PC-9 (cell line): ENCODE measurements around the gene NYAP2. TPM values are rescaled to one million over a fixed set of nuclear protein-coding genes. Genes with fewer than 3 reads are reported as not detected.

Experiments used
- BruUV-seq: library from RNA; stranded (reverse); fragments of 400-500 nt; replicated peaks from 2 replicates; lab custom pipeline; 2021; lab: Mats Ljungman, UMichigan
- CTCF ChIA-PET: fragments of 300-600 bp; sonication (Branson Sonifier 250); formaldehyde crosslinking; loops from one replicate; lab custom pipeline; 2022; ENCODE audit warnings: antibody characterized with exemption; lab: Charles Lee
- POLR2A ChIA-PET: fragments of 300-600 bp; sonication (Branson Sonifier 250); formaldehyde crosslinking; loops from one replicate; lab custom pipeline; 2022; ENCODE audit warnings: antibody characterized with exemption; ENCODE audit not compliant: unreplicated experiment; lab: Charles Lee
- DNase-seq, 2 experiments: peaks; one replicate each; pipeline versions ENCODE4 v3.0.0 to v3.0.0-alpha.2; 2015 to 2022; ENCODE audit warnings: mixed read lengths in 1 of 2
- H2AFZ ChIP-seq: fragments of 200-600 bp; sonication (generic); 2 replicates; pipeline ENCODE4 v1.8.1; 2017; ENCODE audit warnings: antibody characterized with exemption
- H3F3A ChIP-seq: fragments of 200-600 bp; sonication (generic); 2 replicates; pipeline ENCODE4 v1.8.1; 2017; ENCODE audit warnings: antibody characterized with exemption, mild to moderate bottlenecking, low read depth; ENCODE audit not compliant: insufficient read depth
- H3K27ac ChIP-seq: fragments of 200-600 bp; sonication (generic); 2 replicates; pipeline ENCODE4 v1.6.1; 2016; ENCODE audit warnings: mixed run types
- H3K27me3 ChIP-seq: fragments of 200-600 bp; sonication (generic); 2 replicates; pipeline ENCODE4 v1.6.1; 2016; ENCODE audit warnings: low read depth, mixed run types; ENCODE audit not compliant: insufficient read depth
- H3K36me3 ChIP-seq: fragments of 200-600 bp; sonication (generic); 2 replicates; pipeline ENCODE4 v1.6.1; 2016; ENCODE audit warnings: low read depth, mixed run types
- H3K4me1 ChIP-seq: fragments of 200-600 bp; sonication (generic); replicated peaks from 2 replicates; pipeline ENCODE4 v1.6.1; 2016; ENCODE audit warnings: mixed run types; ENCODE audit not compliant: insufficient read depth
- H3K4me2 ChIP-seq: fragments of 200-600 bp; sonication (generic); 2 replicates; pipeline ENCODE4 v1.6.1; 2017; ENCODE audit warnings: mixed run types
- H3K4me3 ChIP-seq: fragments of 200-600 bp; sonication (generic); 2 replicates; pipeline ENCODE4 v1.6.1; 2016; ENCODE audit warnings: mixed run types
- H3K79me2 ChIP-seq: fragments of 200-600 bp; sonication (generic); 2 replicates; pipeline ENCODE4 v1.6.1; 2017; ENCODE audit warnings: low read depth, mixed run types
- H3K9me2 ChIP-seq: fragments of 200-600 bp; sonication (generic); 2 replicates; pipeline ENCODE4 v1.8.1; 2017; ENCODE audit warnings: mild to moderate bottlenecking; ENCODE audit not compliant: insufficient read depth
- H3K9me3 ChIP-seq: fragments of 200-600 bp; sonication (generic); 2 replicates; pipeline ENCODE4 v1.8.1; 2016; ENCODE audit warnings: low read depth; ENCODE audit not compliant: insufficient read depth
- H4K20me1 ChIP-seq: fragments of 200-600 bp; sonication (generic); 2 replicates; pipeline ENCODE4 v1.8.1; 2017; ENCODE audit not compliant: insufficient read depth
- CTCF ChIP-seq: fragments of 200-600 bp; sonication (generic); conservative IDR thresholded peaks from 2 replicates; pipeline ENCODE4 v1.6.1; 2017; ENCODE audit warnings: mixed run types, antibody characterized with exemption, mild to moderate bottlenecking, moderate library complexity
- EZH2 ChIP-seq: fragments of 200-600 bp; sonication (generic); IDR thresholded peaks from 2 replicates; pipeline ENCODE4 v1.8.0; 2017; ENCODE audit warnings: antibody characterized with exemption, low read depth
- intact Hi-C: fragments of 100-400 bp; cut with micrococcal nuclease; formaldehyde crosslinking; loops from one replicate; pipeline ENCODE4 v1.10.0; 2022; ENCODE audit not compliant: unreplicated experiment
- total RNA-seq: library from RNA; stranded (reverse); gene quantifications from 2 replicates; pipeline ENCODE4 v1.2.3, GENCODE V29; 2021

The NYAP2 gene
- total RNA-seq, 1 experiment from 2014 or later: 0.65 TPM

- peaks cover 10% of the 10 kb centered on the region; the same call in 1 of the 2 replicates for H3K9me2 ChIP-seq
- no peaks in the 10 kb centered on the region for H3K4me1 ChIP-seq
- CTCF ChIA-PET: no interaction called here
- BruUV-seq: no TSS peak
- intact Hi-C loops: no loop called here
- H3K4me3 ChIP-seq: no peak overlapping the region
- H3F3A ChIP-seq: no peaks in the 10 kb centered on the region
- POLR2A ChIA-PET: no interaction called here
- TF ChIP-seq CTCF: no peak
- no peak for TF ChIP-seq EZH2
- no peaks in the 10 kb centered on the region for H4K20me1 ChIP-seq
- no peak overlapping the region for H3K27ac ChIP-seq
- no peak overlapping the region for H2AFZ ChIP-seq
- H3K79me2 ChIP-seq: no peaks in the 10 kb centered on the region
- H3K4me2 ChIP-seq: no peak overlapping the region
- H3K27me3 ChIP-seq: no peaks in the 10 kb centered on the region
- H3K9me3 ChIP-seq: no peaks in the 10 kb centered on the region
- DNase-seq: no peak
- H3K36me3 ChIP-seq: no peaks in the 10 kb centered on the region
Observed at GRCh38 chr2:225694664-225695063, 295.2 kb downstream of the NYAP2 start.

- POLR2A ChIA-PET: no interaction called here
- no peaks in the 10 kb centered on the region for H3K79me2 ChIP-seq
- BruUV-seq: no TSS peak
Observed at GRCh38 chr2:225697936-225698335, 298.4 kb downstream of the NYAP2 start.

More at GRCh38 chr2:225697936-225698335, 298.4 kb downstream of the NYAP2 start:
- peaks cover 10% of the 10 kb centered on the region; the same call in 1 of the 2 replicates for H3K9me2 ChIP-seq
- TF ChIP-seq CTCF: no peak
- no peak for TF ChIP-seq EZH2
- CTCF ChIA-PET: no interaction called here
- H3K27ac ChIP-seq: no peak overlapping the region
- no peaks in the 10 kb centered on the region for H3K9me3 ChIP-seq
- no peak for DNase-seq
- intact Hi-C loops: no loop called here
- H3F3A ChIP-seq: no peaks in the 10 kb centered on the region
- H3K4me3 ChIP-seq: no peak overlapping the region
- no peak overlapping the region for H3K4me2 ChIP-seq
- no peak overlapping the region for H2AFZ ChIP-seq
- no peaks in the 10 kb centered on the region for H3K27me3 ChIP-seq
- no peaks in the 10 kb centered on the region for H3K36me3 ChIP-seq
- no peaks in the 10 kb centered on the region for H4K20me1 ChIP-seq
- H3K4me1 ChIP-seq: no peaks in the 10 kb centered on the region
